Activated T-cell treated with anti-CD3 and anti-CD28 coated beads, Interleukin-2, amount 50 U/mL, for 48 hours (primary cell): Measurements from ENCODE around the gene KRTAP5-1.

Experiments used
- DNase-seq, 2 experiments: peaks; one replicate each; pipeline ENCODE4 v3.0.0-alpha.2; 2020

Gene KRTAP5-1

GRCh38 chr11:1570896-1571759 lies 14.0 kb downstream of the KRTAP5-1 start:
- no peak for DNase-seq

- DNase-seq: no peak
Measured at GRCh38 chr11:1570531-1570895, 14.6 kb downstream of the KRTAP5-1 start.

- no peak for DNase-seq
Measured at GRCh38 chr11:1570001-1570453, 15.1 kb downstream of the KRTAP5-1 start.

- no peak for DNase-seq
Measured at GRCh38 chr11:1569251-1569780, 15.8 kb downstream of the KRTAP5-1 start.

- no peak for DNase-seq
Measured at GRCh38 chr11:1568441-1568911, 16.6 kb downstream of the KRTAP5-1 start.

- DNase-seq: no peak
Measured at GRCh38 chr11:1567721-1568100, 17.4 kb downstream of the KRTAP5-1 start.

- DNase-seq: no peak
Measured at GRCh38 chr11:1567052-1567720, 17.9 kb downstream of the KRTAP5-1 start.

- no peak for DNase-seq
Measured at GRCh38 chr11:1566381-1567051, 18.6 kb downstream of the KRTAP5-1 start.

GRCh38 chr11:1565904-1566247 lies 19.2 kb downstream of the KRTAP5-1 start:
- no peak for DNase-seq

- DNase-seq: no peak
Measured at GRCh38 chr11:1565173-1565903, 19.7 kb downstream of the KRTAP5-1 start.

GRCh38 chr11:1564535-1565172 lies 20.4 kb downstream of the KRTAP5-1 start:
- DNase-seq: no peak

GRCh38 chr11:1563697-1564534 lies 21.2 kb downstream of the KRTAP5-1 start:
- no peak for DNase-seq

- no peak for DNase-seq
Measured at GRCh38 chr11:1563149-1563638, 21.9 kb downstream of the KRTAP5-1 start.

- no peak for DNase-seq
Measured at GRCh38 chr11:1562469-1563148, 22.5 kb downstream of the KRTAP5-1 start.

GRCh38 chr11:1561955-1562354 lies 23.1 kb downstream of the KRTAP5-1 start:
- no peak for DNase-seq

- no peak for DNase-seq
Measured at GRCh38 chr11:1561266-1561665, 23.8 kb downstream of the KRTAP5-1 start.

GRCh38 chr11:1560649-1561251 lies 24.3 kb downstream of the KRTAP5-1 start:
- DNase-seq: no peak

GRCh38 chr11:1560002-1560648 lies 25.0 kb downstream of the KRTAP5-1 start:
- no peak for DNase-seq
